Gastroesophageal sphincter (tissue), 4 donors: ENCODE results near the gene LHFPL3. TPM values are rescaled to one million over a fixed set of nuclear protein-coding genes. Genes with fewer than 3 reads are reported as not detected.

Source experiments
- ATAC-seq: fragments of 150-250 bp; one replicate; pipeline ENCODE4 v1.9.1; 2016; ENCODE audit warnings: mild to moderate bottlenecking, moderate library complexity
- H3K27ac ChIP-seq, 4 donors: fragments of 200-600 bp; sonication (generic) in 3 of 4; 1 replicate in 3 of 4; 2 replicates in 1 of 4; pipeline ENCODE4 v1.5.1; 2016 to 2019
- H3K27me3 ChIP-seq: fragments of 200-600 bp; sonication (generic); one replicate; pipeline ENCODE4 v1.5.1; 2019
- H3K36me3 ChIP-seq, 2 donors: fragments of 200-600 bp; sonication (generic); one replicate each; pipeline ENCODE4 v1.5.1; 2019; ENCODE audit warnings: control low read depth in 1 of 2
- H3K4me1 ChIP-seq, 3 donors: fragments of 200-600 bp; sonication (generic); 1 replicate in 2 of 3; 2 replicates in 1 of 3; pipeline ENCODE4 v1.5.1; 2016 to 2019; ENCODE audit warnings: control low read depth in 2 of 3
- H3K4me3 ChIP-seq, 2 donors: fragments of 200-600 bp; sonication (generic); one replicate each; pipeline ENCODE4 v1.5.1; 2019; ENCODE audit warnings: mild to moderate bottlenecking in 1 of 2, moderate library complexity in 1 of 2
- H3K9me3 ChIP-seq, 3 donors: fragments of 200-600 bp; sonication (generic); one replicate each; pipeline ENCODE4 v1.5.1; 2017 to 2019; ENCODE audit warnings: control low read depth in 2 of 3
- EP300 ChIP-seq: sonication (generic); formaldehyde crosslinking; IDR thresholded peaks from one replicate; pipeline ENCODE4 v1.6.1; 2017; ENCODE audit warnings: antibody characterized with exemption, mild to moderate bottlenecking
- POLR2A ChIP-seq, 2 donors: fragments of 450-650 bp; IDR thresholded peaks; one replicate each; pipeline ENCODE4 v1.6.1; 2017; ENCODE audit warnings: antibody characterized with exemption in 2 of 2, mild to moderate bottlenecking in 2 of 2, moderate library complexity in 1 of 2
- POLR2AphosphoS5 ChIP-seq: sonication (generic); formaldehyde crosslinking; IDR thresholded peaks from one replicate; pipeline ENCODE4 v1.6.1; 2017; ENCODE audit warnings: antibody characterized with exemption
- WGBS, 2 donors: methylation state at CpG; one replicate each; pipeline ENCODE4 v1.1.5; 2018; ENCODE audit warnings: low coverage in 1 of 2; 5-methylcytosine and 5-hydroxymethylcytosine counted together
- total RNA-seq, 4 donors: library from RNA; depleted of rRNA; stranded (reverse); fragments of >200 nt; gene quantifications; one replicate each; pipeline ENCODE4 v1.1.0, GENCODE V29; 2016
- TF ChIP-seq, protein P1 (sequence below), 4 experiments: fragments of 200-600 bp in 2 of 4; fragments of 450-650 bp in 2 of 4; sonication (generic) in 1 of 4; IDR thresholded peaks; one replicate each; pipeline ENCODE4 v1.5.1; 2017 to 2019; ENCODE audit warnings: antibody characterized with exemption in 4 of 4, mild to moderate bottlenecking in 2 of 4, moderate library complexity in 2 of 4

LHFPL3 gene
- total RNA-seq, 4 donors from 2014 or later, result not detected

DNA sequence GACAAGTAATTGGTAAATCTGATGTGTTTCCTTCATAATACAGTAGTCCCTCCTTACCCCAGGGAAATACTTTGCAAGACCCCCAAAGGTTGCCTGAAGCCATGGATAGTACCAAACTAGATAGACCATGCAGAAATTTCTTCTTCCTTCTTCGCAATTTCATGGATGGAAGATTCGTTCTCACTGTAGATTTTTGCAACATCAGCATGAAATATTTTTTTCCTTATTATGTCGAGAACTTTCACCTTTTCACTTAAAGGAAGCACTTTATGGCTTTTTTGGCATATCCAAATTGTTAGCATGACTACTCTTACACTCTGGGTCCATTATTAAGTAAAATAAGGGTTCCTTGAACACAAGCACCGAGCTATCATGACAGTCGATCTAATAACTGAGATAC lies 333.2 kb downstream of the LHFPL3 start:
- Histone ChIP-seq H3K27me3 (no peaks in the 10 kb centered on the region), H3K36me3 (no peaks in the 10 kb centered on the region), H3K27ac (no peak overlapping the region), H3K4me3 (no peak overlapping the region), H3K9me3 (no peaks in the 10 kb centered on the region), H3K4me1 (no peaks in the 10 kb centered on the region)
- TF ChIP-seq EP300 (no peak), POLR2AphosphoS5 (no peak), POLR2A (IDR thresholded peaks at IDR 0.05) (no peak)
- TF ChIP-seq, protein P1, sequence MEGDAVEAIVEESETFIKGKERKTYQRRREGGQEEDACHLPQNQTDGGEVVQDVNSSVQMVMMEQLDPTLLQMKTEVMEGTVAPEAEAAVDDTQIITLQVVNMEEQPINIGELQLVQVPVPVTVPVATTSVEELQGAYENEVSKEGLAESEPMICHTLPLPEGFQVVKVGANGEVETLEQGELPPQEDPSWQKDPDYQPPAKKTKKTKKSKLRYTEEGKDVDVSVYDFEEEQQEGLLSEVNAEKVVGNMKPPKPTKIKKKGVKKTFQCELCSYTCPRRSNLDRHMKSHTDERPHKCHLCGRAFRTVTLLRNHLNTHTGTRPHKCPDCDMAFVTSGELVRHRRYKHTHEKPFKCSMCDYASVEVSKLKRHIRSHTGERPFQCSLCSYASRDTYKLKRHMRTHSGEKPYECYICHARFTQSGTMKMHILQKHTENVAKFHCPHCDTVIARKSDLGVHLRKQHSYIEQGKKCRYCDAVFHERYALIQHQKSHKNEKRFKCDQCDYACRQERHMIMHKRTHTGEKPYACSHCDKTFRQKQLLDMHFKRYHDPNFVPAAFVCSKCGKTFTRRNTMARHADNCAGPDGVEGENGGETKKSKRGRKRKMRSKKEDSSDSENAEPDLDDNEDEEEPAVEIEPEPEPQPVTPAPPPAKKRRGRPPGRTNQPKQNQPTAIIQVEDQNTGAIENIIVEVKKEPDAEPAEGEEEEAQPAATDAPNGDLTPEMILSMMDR (IDR thresholded peaks at IDR 0.05), result no peak
- 63 to 85% methylated on average over 5 of the region's 5 CpGs for WGBS, 2 donors
- ATAC-seq, result no peak

DNA sequence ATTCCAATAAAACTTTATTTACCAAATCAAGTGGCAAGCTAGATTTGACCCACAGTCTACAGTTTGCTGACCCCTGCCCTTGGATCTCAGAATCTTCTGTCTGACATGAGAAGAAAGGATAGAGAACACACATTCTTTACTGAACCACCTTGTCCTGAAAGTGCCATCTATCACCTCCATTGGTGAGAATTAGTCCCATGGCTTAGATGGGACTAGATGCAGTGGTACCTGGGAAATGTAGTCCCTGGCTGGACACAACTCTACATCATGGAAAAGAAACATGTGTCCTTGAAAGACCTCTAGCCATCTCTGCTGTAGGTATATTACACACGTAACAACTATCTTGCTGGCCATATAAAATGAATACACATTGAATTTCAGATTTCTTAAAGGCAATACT lies 336.2 kb downstream of the LHFPL3 start:
- no peaks in the 10 kb centered on the region for H3K9me3 ChIP-seq
- no peaks in the 10 kb centered on the region for H3K4me1 ChIP-seq
- no peaks in the 10 kb centered on the region for H3K27me3 ChIP-seq
- no peak overlapping the region for H3K4me3 ChIP-seq
- TF ChIP-seq, protein P1 (IDR thresholded peaks at IDR 0.05), result no peak
- TF ChIP-seq POLR2AphosphoS5 (no peak), POLR2A (IDR thresholded peaks at IDR 0.05) (no peak), EP300 (no peak)
- no peak overlapping the region for H3K27ac ChIP-seq
- WGBS, 2 donors, result 70 to 100% methylated on average over 1 of the region's 1 CpG
- no peaks in the 10 kb centered on the region for H3K36me3 ChIP-seq
- no peak for ATAC-seq

DNA sequence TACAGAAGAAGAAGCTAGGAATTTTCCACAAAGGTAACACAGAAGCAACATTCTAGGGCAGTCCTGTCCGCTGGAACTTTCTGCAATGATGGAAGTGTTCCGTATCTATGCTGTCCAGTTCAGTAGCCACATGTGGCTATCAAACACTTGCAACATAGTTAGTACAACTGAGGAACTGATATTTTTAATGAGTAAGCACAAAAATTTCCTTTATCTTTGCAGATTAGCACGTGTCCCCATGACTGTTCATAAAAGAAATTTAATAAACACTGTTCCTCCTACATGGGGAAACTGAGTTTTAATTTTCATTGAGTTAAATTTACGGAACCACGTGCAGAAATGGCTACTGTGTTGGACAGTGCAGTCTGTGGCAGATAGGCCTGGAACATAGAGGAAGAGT lies 349.2 kb downstream of the LHFPL3 start:
- Histone ChIP-seq H3K4me3 (no peak overlapping the region), H3K27me3 (peaks cover 14% of the 10 kb centered on the region), H3K36me3 (no peaks in the 10 kb centered on the region), H3K9me3 (no peaks in the 10 kb centered on the region), H3K4me1 (no peaks in the 10 kb centered on the region), H3K27ac (no peak overlapping the region)
- 68 to 75% methylated on average over 5 of the region's 5 CpGs for WGBS, 2 donors
- ATAC-seq, result no peak
- TF ChIP-seq, protein P1 (IDR thresholded peaks at IDR 0.05), result no peak
- TF ChIP-seq POLR2AphosphoS5 (no peak), EP300 (no peak), POLR2A (IDR thresholded peaks at IDR 0.05) (no peak)

DNA sequence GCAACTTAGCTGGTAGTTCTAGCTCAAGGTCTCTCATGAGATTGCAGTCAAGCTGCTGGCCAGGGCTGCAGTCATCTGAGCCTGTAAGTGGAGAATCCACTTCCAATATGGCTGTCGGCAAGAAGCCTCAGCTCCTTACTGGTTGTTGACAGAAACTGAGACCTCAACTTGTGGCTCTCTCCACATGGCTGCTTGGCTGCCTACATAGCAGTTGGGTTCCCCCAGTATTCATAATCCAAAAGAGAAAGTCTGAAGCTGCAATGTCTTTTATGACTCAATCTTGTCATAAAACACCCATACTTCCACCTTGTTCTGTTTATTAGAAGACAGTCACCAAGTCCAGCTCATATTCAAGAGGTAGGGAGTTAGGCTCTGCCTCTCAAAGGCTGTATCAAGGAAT lies 350.7 kb downstream of the LHFPL3 start:
- ATAC-seq, result no peak
- WGBS, 2 donors, result 89 to 100% methylated on average over 1 of the region's 1 CpG
- H3K4me1 ChIP-seq, result no peaks in the 10 kb centered on the region
- no peak overlapping the region for H3K27ac ChIP-seq
- no peaks in the 10 kb centered on the region for H3K36me3 ChIP-seq
- no peak for TF ChIP-seq POLR2AphosphoS5
- no peak for TF ChIP-seq EP300
- TF ChIP-seq, protein P1 (IDR thresholded peaks at IDR 0.05), result no peak
- TF ChIP-seq POLR2A (IDR thresholded peaks at IDR 0.05), result no peak
- peaks cover 6% of the 10 kb centered on the region for H3K27me3 ChIP-seq
- no peaks in the 10 kb centered on the region for H3K9me3 ChIP-seq
- H3K4me3 ChIP-seq, result no peak overlapping the region

DNA sequence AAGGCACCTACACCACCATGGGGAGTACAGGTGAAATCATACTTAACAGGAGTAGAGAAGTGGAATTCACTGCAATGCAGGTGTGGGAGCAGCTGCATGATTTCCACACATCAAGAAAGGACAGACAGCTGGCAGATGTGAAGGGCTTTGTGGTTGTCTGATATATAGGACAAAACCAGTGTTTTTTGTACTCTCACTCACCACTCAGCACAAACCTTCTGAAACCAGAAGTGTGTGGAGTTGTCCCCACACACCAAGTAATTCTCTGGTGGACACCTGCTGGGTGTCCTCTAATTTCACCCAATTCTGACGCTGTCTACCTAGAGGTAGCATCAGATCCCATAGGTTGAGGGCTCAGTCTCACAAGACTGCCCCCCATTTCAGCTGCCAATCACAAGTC lies 357.9 kb downstream of the LHFPL3 start:
- no CpG with 5 or more reads among the region's 1 CpG for WGBS, 2 donors

More for the DNA sequence above, 357.9 kb downstream of the LHFPL3 start:
- Histone ChIP-seq H3K27ac (no peak overlapping the region), H3K9me3 (no peaks in the 10 kb centered on the region), H3K36me3 (no peaks in the 10 kb centered on the region), H3K4me1 (no peaks in the 10 kb centered on the region), H3K4me3 (no peak overlapping the region), H3K27me3 (no peaks in the 10 kb centered on the region)
- TF ChIP-seq, protein P1 (IDR thresholded peaks at IDR 0.05), result no peak
- no peak for TF ChIP-seq EP300
- TF ChIP-seq POLR2AphosphoS5, result no peak
- no peak for TF ChIP-seq POLR2A (IDR thresholded peaks at IDR 0.05)
- no peak for ATAC-seq
